ENCODE measurements around the gene DPEP1.
A peak's percentile ranks its signal among the peaks of the same experiment; 100 is the strongest.
"Not testable (repeated sequence)": the region's sequence is repeated elsewhere in the genome, so short reads cannot be mapped to it uniquely, and the experiment has no call there.

The DPEP1 gene

GRCh38 chr16:89613231-89613953 lies at the start of gene DPEP1:
Gene DPEP1 (plus strand): TSS chr16:89613642. CDS start chr16:89630411, 16,769 bp downstream.
- no peak for DNase-seq

- DNase-seq: no peak
Measured at GRCh38 chr16:89564476-89565255, 48.8 kb upstream of the DPEP1 start.

- DNase-seq: no peak
Measured at GRCh38 chr16:89565256-89565505, 48.3 kb upstream of the DPEP1 start.

GRCh38 chr16:89565506-89566372 lies 47.7 kb upstream of the DPEP1 start:
- peak in 25 of 56 donors; percentile 9 to 60 (median 28) for DNase-seq

- DNase-seq: no peak
Measured at GRCh38 chr16:89567656-89568594, 45.5 kb upstream of the DPEP1 start.

GRCh38 chr16:89569506-89570341 lies 43.7 kb upstream of the DPEP1 start:
- no peak for DNase-seq

- DNase-seq: no peak
Measured at GRCh38 chr16:89570342-89570923, 43.0 kb upstream of the DPEP1 start.

- not testable (repeated sequence) for DNase-seq
Measured at GRCh38 chr16:89570983-89571598, 42.4 kb upstream of the DPEP1 start.

GRCh38 chr16:89571636-89572035 lies 41.8 kb upstream of the DPEP1 start:
- no peak for DNase-seq

GRCh38 chr16:89572073-89572484 lies 41.4 kb upstream of the DPEP1 start:
- DNase-seq: no peak

GRCh38 chr16:89572485-89573205 lies 40.8 kb upstream of the DPEP1 start:
- no peak for DNase-seq

GRCh38 chr16:89573826-89574680 lies 39.4 kb upstream of the DPEP1 start:
- no peak for DNase-seq

GRCh38 chr16:89574681-89575246 lies 38.7 kb upstream of the DPEP1 start:
- DNase-seq: no peak

- DNase-seq: no peak
Measured at GRCh38 chr16:89575247-89576152, 37.9 kb upstream of the DPEP1 start, which contains the start of gene CPNE7. Gene CPNE7 (plus strand): TSS chr16:89575758. CDS start chr16:89575898, 140 bp downstream.

- no peak for DNase-seq
Measured at GRCh38 chr16:89576153-89577054, 37.0 kb upstream of the DPEP1 start.
